HepG2 (cell line): ENCODE data around the gene UBQLN4. TPM values are rescaled to one million over a fixed set of nuclear protein-coding genes. Genes with fewer than 3 reads are reported as not detected.

Experiments used
- ATAC-seq: fragments of 200-7000 bp; cut with Tn5 transposase; 3 replicates; pipeline ENCODE4 v1.9.1; 2020; ENCODE audit warnings: mild to moderate bottlenecking, moderate library complexity
- BruUV-seq: library from RNA; stranded (reverse); fragments of 400-500 nt; replicated peaks from 2 replicates; lab custom pipeline; 2021; lab: Mats Ljungman, UMichigan
- CTCF ChIA-PET: fragments of 300-600 bp; formaldehyde crosslinking; extraction: SDS; loops from one replicate; lab custom pipeline; 2021; ENCODE audit warnings: low total read pairs, inconsistent platforms, low intra/inter-chr PET ratio; lab: Yijun Ruan, JAX
- POLR2A ChIA-PET: fragments of 350-600 bp; sonication (Branson Sonifier 250); formaldehyde crosslinking; loops from one replicate; lab custom pipeline; 2020; ENCODE audit warnings: antibody characterized with exemption, inconsistent platforms; lab: Yijun Ruan, JAX
- DNase-seq: peaks from one replicate; pipeline ENCODE4 v3.0.0-alpha.2; 2015; ENCODE audit warnings: low spot score
- FAIRE-seq: peaks from 3 replicates; lab custom pipeline; 2011; peaks lifted over from hg19 to GRCh38; lab: Jason Lieb, UNC
- H2AFZ ChIP-seq: one replicate; pipeline ENCODE4 v1.6.1; 2011; ENCODE audit warnings: low read length, inconsistent platforms
- H3K27ac ChIP-seq: fragments of 300-600 bp; 3 replicates; pipeline ENCODE4 v1.8.0; 2011; ENCODE audit warnings: mixed run types, mild to moderate bottlenecking, mixed read lengths, low read length, inconsistent platforms; ENCODE audit not compliant: insufficient read depth; ENCODE audit errors: extremely low read length
- H3K27me3 ChIP-seq, 2 experiments: fragments of 200-600 bp in 1 of 2; 2 replicates in 1 of 2; 3 replicates in 1 of 2; pipeline versions ENCODE4 v1.6.0 to v1.8.0; 2011; ENCODE audit warnings: low read length in 2 of 2, mild to moderate bottlenecking in 2 of 2, moderate library complexity in 2 of 2, inconsistent platforms in 1 of 2; ENCODE audit not compliant: insufficient read depth in 2 of 2, control insufficient read depth in 1 of 2
- H3K36me3 ChIP-seq, 2 experiments: fragments of 200-600 bp in 1 of 2; replicated peaks in 1 of 2; 2 replicates in 1 of 2; 3 replicates in 1 of 2; pipeline versions ENCODE4 v1.5.1 to v1.8.0; 2011; ENCODE audit warnings: low read length in 2 of 2, inconsistent platforms in 1 of 2; ENCODE audit not compliant: insufficient read depth in 2 of 2, control insufficient read depth in 1 of 2
- H3K4me1 ChIP-seq: 2 replicates; pipeline ENCODE4 v1.5.1; 2012; ENCODE audit warnings: low read length, inconsistent platforms; ENCODE audit not compliant: insufficient read depth
- H3K4me2 ChIP-seq: 2 replicates; pipeline ENCODE4 v1.6.0; 2011; ENCODE audit warnings: low read depth, low read length, inconsistent platforms
- H3K4me3 ChIP-seq, 3 experiments: fragments of 200-600 bp in 1 of 3; sonication (generic), shearing (Covaris generic) in 1 of 3; replicated peaks in 1 of 3; 2 replicates each; pipeline ENCODE4 v1.5.1; 2011 to 2016; ENCODE audit warnings: low read length in 3 of 3, inconsistent platforms in 2 of 3, low read depth in 2 of 3, mild to moderate bottlenecking in 2 of 3, control low read depth in 1 of 3, mixed read lengths in 1 of 3; ENCODE audit not compliant: insufficient read depth in 1 of 3
- H3K79me2 ChIP-seq: one replicate; pipeline ENCODE4 v1.6.1; 2011; ENCODE audit warnings: low read length, inconsistent platforms; ENCODE audit not compliant: insufficient read depth
- H3K9ac ChIP-seq: 2 replicates; pipeline ENCODE4 v1.6.0; 2011; ENCODE audit warnings: mild to moderate bottlenecking, low read depth, low read length, inconsistent platforms; ENCODE audit not compliant: insufficient read depth
- H3K9me3 ChIP-seq: 2 replicates; pipeline ENCODE4 v1.5.1; 2012; ENCODE audit warnings: mild to moderate bottlenecking, low read length
- H4K20me1 ChIP-seq: 2 replicates; pipeline ENCODE4 v1.6.0; 2011; ENCODE audit warnings: inconsistent platforms, mild to moderate bottlenecking, low read length, moderate library complexity; ENCODE audit not compliant: insufficient read depth
- CEBPG ChIP-seq: IDR thresholded peaks from 2 replicates; pipeline ENCODE4 v1.6.1; 2016
- CENPBD1 ChIP-seq: sonication (generic); formaldehyde crosslinking; IDR thresholded peaks from 2 replicates; pipeline ENCODE4 v1.8.0; 2022; ENCODE audit warnings: missing genetic modification reagents, low read depth, mild to moderate bottlenecking, borderline replicate concordance
- EED ChIP-seq: sonication (generic); formaldehyde crosslinking; IDR thresholded peaks from 2 replicates; pipeline ENCODE4 v1.5.0; 2020; ENCODE audit warnings: mild to moderate bottlenecking, missing genetic modification reagents
- HNF4A ChIP-seq: sonication (generic); formaldehyde crosslinking; IDR thresholded peaks from 2 replicates; pipeline ENCODE4 v1.4.0; 2020; ENCODE audit warnings: missing genetic modification reagents
- HNF4G ChIP-seq, 2 experiments: sonication (generic) in 1 of 2; formaldehyde crosslinking in 1 of 2; IDR thresholded peaks; 2 replicates each; pipeline versions ENCODE4 v1.4.0 to v1.6.1; 2011 to 2020; ENCODE audit warnings: borderline replicate concordance in 2 of 2, low read depth in 2 of 2, mild to moderate bottlenecking in 2 of 2, low read length in 1 of 2, missing genetic modification reagents in 1 of 2, moderate library complexity in 1 of 2
- IRF9 ChIP-seq: sonication (generic); formaldehyde crosslinking; IDR thresholded peaks from 2 replicates; pipeline ENCODE4 v1.8.0; 2022; ENCODE audit warnings: missing genetic modification reagents, mild to moderate bottlenecking, borderline replicate concordance
- KLF13 ChIP-seq: sonication (generic); formaldehyde crosslinking; IDR thresholded peaks from 2 replicates; pipeline ENCODE4 v1.4.0; 2020; ENCODE audit warnings: mild to moderate bottlenecking, missing genetic modification reagents
- MAX ChIP-seq: IDR thresholded peaks from 2 replicates; pipeline ENCODE4 v1.6.1; 2012; ENCODE audit warnings: inconsistent platforms
- NR2F1 ChIP-seq, 2 experiments: fragments of 450-650 bp in 1 of 2; formaldehyde crosslinking in 1 of 2; IDR thresholded peaks; 2 replicates each; pipeline versions ENCODE4 v1.5.0 to v1.6.1; 2016 to 2020; ENCODE audit warnings: mild to moderate bottlenecking in 1 of 2, missing compliant biosample characterization in 1 of 2, missing genetic modification reagents in 1 of 2, moderate library complexity in 1 of 2
- PAXIP1 ChIP-seq: sonication (generic); formaldehyde crosslinking; conservative IDR thresholded peaks from 2 replicates; pipeline ENCODE4 v1.4.0; 2020; ENCODE audit warnings: mild to moderate bottlenecking, missing genetic modification reagents, moderate library complexity
- SP4 ChIP-seq: sonication (generic); formaldehyde crosslinking; IDR thresholded peaks from 2 replicates; pipeline ENCODE4 v1.8.1; 2023; ENCODE audit warnings: mild to moderate bottlenecking, missing genetic modification reagents
- ZFP37 ChIP-seq: sonication (generic); formaldehyde crosslinking; IDR thresholded peaks from 2 replicates; pipeline ENCODE4 v1.4.0; 2020; ENCODE audit warnings: missing genetic modification reagents, borderline replicate concordance
- ZNF326 ChIP-seq: sonication (generic); formaldehyde crosslinking; IDR thresholded peaks from 2 replicates; pipeline ENCODE4 v1.4.0; 2020; ENCODE audit warnings: missing genetic modification reagents, borderline replicate concordance
- ZNF468 ChIP-seq: sonication (generic); formaldehyde crosslinking; IDR thresholded peaks from 2 replicates; pipeline ENCODE4 v1.8.0; 2022; ENCODE audit warnings: mild to moderate bottlenecking, moderate library complexity, missing genetic modification reagents
- ZNF547 ChIP-seq: sonication (generic); formaldehyde crosslinking; IDR thresholded peaks from 2 replicates; pipeline ENCODE4 v1.5.1; 2020; ENCODE audit warnings: mild to moderate bottlenecking, missing genetic modification reagents
- ZNF788 ChIP-seq: sonication (generic); formaldehyde crosslinking; IDR thresholded peaks from 2 replicates; pipeline ENCODE4 v1.5.0; 2020; ENCODE audit warnings: mild to moderate bottlenecking, missing genetic modification reagents, borderline replicate concordance
- WGBS: methylation state at CpG from one replicate; pipeline ENCODE4 v1.1.6; 2017; ENCODE audit warnings: low lambda C conversion rate; 5-methylcytosine and 5-hydroxymethylcytosine counted together
- in situ Hi-C: cut with HindIII; loops from 2 replicates; pipeline ENCODE4 v1.10.0; 2017; ENCODE audit warnings: low pct_unique_long_range_greater_than_20kb; ENCODE audit not compliant: extremely low pct_ligation_motif_present
- intact Hi-C: fragments of 100-400 bp; cut with micrococcal nuclease; formaldehyde crosslinking; loops from one replicate; pipeline ENCODE4 v1.10.0; 2022; ENCODE audit not compliant: unreplicated experiment
- polyA plus RNA-seq, 8 experiments: library from polyadenylated mRNA; depleted of rRNA in 3 of 8; stranded (reverse) in 7 of 8; unstranded in 1 of 8; fragments of >200 nt; fragmentation: Illumina TruSeq in 4 of 8; extraction: Trizol in 4 of 8; gene quantifications; 2 replicates each; pipeline versions ENCODE4 v1.2.1 to v1.2.3, GENCODE V29; 2011 to 2016; ENCODE audit warnings: low read depth in 4 of 8, missing spikeins in 1 of 8, mixed read lengths in 1 of 8; ENCODE audit not compliant: insufficient read depth in 1 of 8
- total RNA-seq, 5 experiments: library from RNA; depleted of rRNA; stranded (reverse); fragments of >200 nt; fragmentation: Illumina TruSeq; extraction: Trizol; gene quantifications; 2 replicates each; pipeline ENCODE4 v1.2.3, GENCODE V29; 2016; ENCODE audit warnings: low read depth in 1 of 5

Gene UBQLN4
- total and polyA plus RNA-seq, 2 of the 13 experiments (the other 11 are each of a cell fraction or from before 2014, with no cell fraction given) = 31.5 to 39.8 TPM

GRCh38 chr1:156025876-156026275 is 27.7 kb downstream of the UBQLN4 start (continued):
- TF ChIP-seq IRF9 (no peak), CEBPG (no peak), ZNF326 (CRISPR knock-in tag) (no peak)

GRCh38 chr1:156024801-156025200 is 28.8 kb downstream of the UBQLN4 start:
- ChIA-PET POLR2A (no interaction called here), CTCF (interaction anchor here (1.7 kb wide), 1 partner anchor 42 kb away, joined by 11 read pairs; no protein-coding TSS in a partner anchor)
- DNase-seq (no peak), ATAC-seq (no peak), FAIRE-seq (no peak)
- peak overlapping the region in 1 of 3 experiments; percentile 32; a peak in 2 of 6 replicates for H3K4me3 ChIP-seq
- BruUV-seq = no TSS peak
- peaks cover 10% of the 10 kb centered on the region for H3K79me2 ChIP-seq
- H2AFZ ChIP-seq = peak overlapping the region; percentile 81
- intact Hi-C loops (no loop called here), in situ Hi-C loops (no loop called here)
- H3K27ac ChIP-seq = peak overlapping the region; percentile 40
- H3K9me3 ChIP-seq = no peaks in the 10 kb centered on the region
- no peaks in the 10 kb centered on the region for H3K36me3 ChIP-seq
- peaks cover 31% of the 10 kb centered on the region for H3K4me1 ChIP-seq
- peak overlapping the region; percentile 63 for H3K4me2 ChIP-seq
- H4K20me1 ChIP-seq = 0 out of 2 replicates have a peak, but pooled peaks cover 2% of the 10 kb centered on the region
- TF ChIP-seq PAXIP1 (CRISPR knock-in tag) = peak; percentile 50
- TF ChIP-seq ZFP37 = no peak
- TF ChIP-seq ZNF468 (CRISPR knock-in tag) = no peak
- TF ChIP-seq SP4 = 0 out of 2 replicates have a peak, but pooled peaks have one; percentile 31
- 0 out of 2 replicates have a peak, but pooled peaks have one; percentile 7 for TF ChIP-seq ZNF547 (CRISPR knock-in tag)
- TF ChIP-seq KLF13 (CRISPR knock-in tag) = no peak
- 0 out of 2 replicates have a peak, but pooled peaks have one; percentile 10 for TF ChIP-seq HNF4G (IDR thresholded peaks at IDR 0.05; ENCODE audit: borderline replicate concordance, low read depth, low read length)
- no peak for TF ChIP-seq HNF4G (CRISPR knock-in tag; IDR thresholded peaks at IDR 0.05; ENCODE audit: borderline replicate concordance, low read depth)
- no peak for TF ChIP-seq NR2F1 (CRISPR knock-in tag; IDR thresholded peaks at IDR 0.05)
- no peak for TF ChIP-seq EED (CRISPR knock-in tag)
- TF ChIP-seq CENPBD1 = no peak
- peak; percentile 49; the same call in 1 of the 2 replicates for TF ChIP-seq MAX
- TF ChIP-seq ZNF788 (CRISPR knock-in tag) = no peak
- peak; percentile 40; the same call in 1 of the 2 replicates for TF ChIP-seq HNF4A (CRISPR knock-in tag)
- H3K27me3 ChIP-seq = no peaks in the 10 kb centered on the region; a peak in 1 of 5 replicates
- WGBS = 20% methylated on average over 5 of the region's 5 CpGs
- H3K9ac ChIP-seq = no peak overlapping the region
